Measurements from ENCODE around the gene FAM193A.

DNA sequence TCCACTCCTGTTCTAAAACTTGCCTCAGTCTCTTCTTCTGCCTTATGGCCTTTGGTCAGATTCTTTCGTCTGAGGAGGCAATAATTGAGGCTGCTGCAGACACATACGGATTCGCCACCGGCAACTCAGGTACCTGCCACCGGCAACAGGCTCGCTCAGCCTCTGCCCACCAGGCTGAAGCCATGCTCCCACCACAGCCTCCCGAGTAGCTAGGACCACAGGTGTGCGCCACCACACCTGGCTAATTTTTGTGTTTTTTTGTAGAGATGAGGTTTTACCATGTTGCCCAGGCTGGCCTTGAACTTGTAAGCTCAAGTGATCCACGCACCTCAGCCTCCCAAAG is 193.1 kb downstream of the FAM193A start:
- no peak for TF ChIP-seq EZH2 (IDR thresholded peaks at IDR 0.05; ENCODE audit: borderline replicate concordance, insufficient read depth, low read depth, low read length, poor library complexity, severe bottlenecking)
- TF ChIP-seq, protein P1, sequence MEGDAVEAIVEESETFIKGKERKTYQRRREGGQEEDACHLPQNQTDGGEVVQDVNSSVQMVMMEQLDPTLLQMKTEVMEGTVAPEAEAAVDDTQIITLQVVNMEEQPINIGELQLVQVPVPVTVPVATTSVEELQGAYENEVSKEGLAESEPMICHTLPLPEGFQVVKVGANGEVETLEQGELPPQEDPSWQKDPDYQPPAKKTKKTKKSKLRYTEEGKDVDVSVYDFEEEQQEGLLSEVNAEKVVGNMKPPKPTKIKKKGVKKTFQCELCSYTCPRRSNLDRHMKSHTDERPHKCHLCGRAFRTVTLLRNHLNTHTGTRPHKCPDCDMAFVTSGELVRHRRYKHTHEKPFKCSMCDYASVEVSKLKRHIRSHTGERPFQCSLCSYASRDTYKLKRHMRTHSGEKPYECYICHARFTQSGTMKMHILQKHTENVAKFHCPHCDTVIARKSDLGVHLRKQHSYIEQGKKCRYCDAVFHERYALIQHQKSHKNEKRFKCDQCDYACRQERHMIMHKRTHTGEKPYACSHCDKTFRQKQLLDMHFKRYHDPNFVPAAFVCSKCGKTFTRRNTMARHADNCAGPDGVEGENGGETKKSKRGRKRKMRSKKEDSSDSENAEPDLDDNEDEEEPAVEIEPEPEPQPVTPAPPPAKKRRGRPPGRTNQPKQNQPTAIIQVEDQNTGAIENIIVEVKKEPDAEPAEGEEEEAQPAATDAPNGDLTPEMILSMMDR (IDR thresholded peaks at IDR 0.05): no peak

All from B cell (primary cell).